Neural crest cell (in vitro differentiated cells): Measurements from ENCODE around the gene ANKRD13B. TPM values are rescaled to one million over a fixed set of nuclear protein-coding genes. Genes with fewer than 3 reads are reported as not detected.

ENCODE experiments used
- DNase-seq: peaks from one replicate; pipeline ENCODE4 v3.0.0; 2021; ENCODE audit warnings: low read depth, mixed read lengths, low spot score
- H3K27ac Mint-ChIP-seq: one replicate; pipeline ENCODE4 v1.8.0; 2021; ENCODE audit warnings: mild to moderate bottlenecking, mixed read lengths; ENCODE audit not compliant: unreplicated experiment
- H3K27me3 Mint-ChIP-seq: 2 replicates; pipeline ENCODE4 v1.8.0; 2021; ENCODE audit warnings: low read depth, mild to moderate bottlenecking, mixed read lengths
- H3K36me3 Mint-ChIP-seq: 2 replicates; pipeline ENCODE4 v1.8.0; 2021; ENCODE audit warnings: low read depth, mild to moderate bottlenecking, mixed read lengths
- H3K4me1 Mint-ChIP-seq: 2 replicates; pipeline ENCODE4 v1.8.0; 2021; ENCODE audit warnings: mixed read lengths
- H3K4me3 Mint-ChIP-seq: one replicate; pipeline ENCODE4 v1.8.0; 2021; ENCODE audit warnings: mild to moderate bottlenecking, mixed read lengths
- H3K9me3 Mint-ChIP-seq: 2 replicates; pipeline ENCODE4 v1.8.0; 2021; ENCODE audit warnings: mixed read lengths
- total RNA-seq: library from RNA; stranded (reverse); gene quantifications from 2 replicates; pipeline ENCODE4 v1.2.1, GENCODE V29; 2021
- TF ChIP-seq, protein P1 (sequence below): fragments of 200-600 bp; sonication (generic); conservative IDR thresholded peaks from 2 replicates; pipeline ENCODE4 v1.5.0; 2021; ENCODE audit warnings: antibody characterized with exemption, mild to moderate bottlenecking

The ANKRD13B gene
- total RNA-seq, 1 donor from 2014 or later = 70.0 TPM

DNA sequence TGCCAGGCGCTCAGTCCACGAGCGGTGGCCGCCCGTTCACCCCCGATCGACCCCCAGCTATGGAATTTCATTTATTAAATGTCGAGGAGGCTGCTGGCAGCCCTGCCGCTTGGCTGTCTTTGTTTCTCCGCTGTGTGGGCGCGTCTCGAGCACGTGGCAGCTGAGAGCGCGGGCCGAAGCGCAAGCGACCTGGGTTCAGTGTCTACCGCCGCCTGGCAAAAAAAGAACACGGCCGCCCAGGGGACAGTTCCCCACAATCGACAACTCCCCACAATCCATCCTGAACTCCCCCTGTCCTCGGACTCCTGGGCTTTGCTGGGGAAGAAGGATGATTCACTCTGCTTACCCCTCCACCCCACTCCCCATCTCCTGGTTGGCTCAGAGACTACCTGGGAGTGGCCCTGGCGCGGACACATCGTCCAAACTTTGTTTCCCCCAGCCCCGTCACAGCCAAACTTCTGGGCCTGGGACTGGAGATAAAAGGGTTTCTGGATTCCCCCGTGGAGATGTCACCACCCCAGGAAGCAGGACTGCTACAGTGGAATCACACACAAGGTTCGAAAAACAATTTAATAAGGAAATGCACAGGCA lies 1.7 kb upstream of the ANKRD13B start:
- H3K36me3 Mint-ChIP-seq = no peaks in the 10 kb centered on the region
- H3K9me3 Mint-ChIP-seq = no peaks in the 10 kb centered on the region
- TF ChIP-seq, protein P1, sequence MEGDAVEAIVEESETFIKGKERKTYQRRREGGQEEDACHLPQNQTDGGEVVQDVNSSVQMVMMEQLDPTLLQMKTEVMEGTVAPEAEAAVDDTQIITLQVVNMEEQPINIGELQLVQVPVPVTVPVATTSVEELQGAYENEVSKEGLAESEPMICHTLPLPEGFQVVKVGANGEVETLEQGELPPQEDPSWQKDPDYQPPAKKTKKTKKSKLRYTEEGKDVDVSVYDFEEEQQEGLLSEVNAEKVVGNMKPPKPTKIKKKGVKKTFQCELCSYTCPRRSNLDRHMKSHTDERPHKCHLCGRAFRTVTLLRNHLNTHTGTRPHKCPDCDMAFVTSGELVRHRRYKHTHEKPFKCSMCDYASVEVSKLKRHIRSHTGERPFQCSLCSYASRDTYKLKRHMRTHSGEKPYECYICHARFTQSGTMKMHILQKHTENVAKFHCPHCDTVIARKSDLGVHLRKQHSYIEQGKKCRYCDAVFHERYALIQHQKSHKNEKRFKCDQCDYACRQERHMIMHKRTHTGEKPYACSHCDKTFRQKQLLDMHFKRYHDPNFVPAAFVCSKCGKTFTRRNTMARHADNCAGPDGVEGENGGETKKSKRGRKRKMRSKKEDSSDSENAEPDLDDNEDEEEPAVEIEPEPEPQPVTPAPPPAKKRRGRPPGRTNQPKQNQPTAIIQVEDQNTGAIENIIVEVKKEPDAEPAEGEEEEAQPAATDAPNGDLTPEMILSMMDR = no peak
- H3K27ac Mint-ChIP-seq = peak overlapping the region; percentile 95
- H3K4me3 Mint-ChIP-seq = peak overlapping the region; percentile 94
- no peaks in the 10 kb centered on the region for H3K27me3 Mint-ChIP-seq
- peak; percentile 50 for DNase-seq
- peaks cover 53% of the 10 kb centered on the region for H3K4me1 Mint-ChIP-seq

DNA sequence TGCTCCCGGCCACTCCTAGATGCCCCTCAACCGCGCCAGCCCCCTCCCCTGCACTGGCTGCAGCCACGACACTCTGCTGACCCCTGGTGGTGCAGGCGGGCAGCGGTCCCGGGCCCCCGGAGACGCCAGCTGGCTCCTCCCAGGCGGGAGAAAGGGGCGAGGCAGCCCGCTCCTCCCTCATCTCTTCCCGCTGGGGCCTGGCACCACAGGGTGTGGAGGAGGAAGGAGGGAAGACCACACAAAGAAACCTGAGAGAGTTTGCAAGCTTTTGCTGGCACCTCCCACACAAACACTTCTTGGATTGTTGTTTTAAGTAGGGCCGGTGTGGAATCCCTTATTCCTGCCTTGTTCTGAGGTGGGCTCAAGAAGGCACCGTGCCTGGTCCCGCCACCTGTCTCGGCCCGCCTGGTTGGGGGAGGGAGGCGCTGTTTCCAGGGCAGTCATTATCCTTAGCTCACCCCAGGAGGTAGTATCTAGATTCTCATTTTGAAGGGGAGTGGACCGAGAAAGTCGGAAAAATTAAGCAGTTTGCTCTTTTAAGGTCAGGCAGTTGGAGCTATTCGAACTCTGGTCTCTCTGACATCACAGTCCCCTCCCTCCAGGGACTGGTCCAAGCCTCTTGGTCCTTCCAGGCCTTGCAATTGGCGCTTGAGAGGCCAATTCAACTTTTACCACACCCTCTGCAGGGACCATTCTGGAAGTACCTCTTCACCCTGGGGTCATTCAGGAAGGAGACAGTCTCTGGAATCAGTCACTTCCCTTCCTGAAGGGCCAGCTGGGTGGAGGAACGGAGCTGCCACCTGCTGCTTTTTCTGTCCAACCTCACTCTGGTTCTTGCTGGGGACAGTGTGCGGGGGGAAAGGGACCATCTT lies 959 bp upstream of the ANKRD13B start:
- H3K4me1 Mint-ChIP-seq = peaks cover 53% of the 10 kb centered on the region
- TF ChIP-seq, protein P1 = peak; percentile 98
- H3K27me3 Mint-ChIP-seq = no peaks in the 10 kb centered on the region
- DNase-seq = peak; percentile 100
- no peaks in the 10 kb centered on the region for H3K9me3 Mint-ChIP-seq
- peak overlapping the region; percentile 94 for H3K4me3 Mint-ChIP-seq
- H3K27ac Mint-ChIP-seq = peak overlapping the region; percentile 95
- H3K36me3 Mint-ChIP-seq = no peaks in the 10 kb centered on the region

DNA sequence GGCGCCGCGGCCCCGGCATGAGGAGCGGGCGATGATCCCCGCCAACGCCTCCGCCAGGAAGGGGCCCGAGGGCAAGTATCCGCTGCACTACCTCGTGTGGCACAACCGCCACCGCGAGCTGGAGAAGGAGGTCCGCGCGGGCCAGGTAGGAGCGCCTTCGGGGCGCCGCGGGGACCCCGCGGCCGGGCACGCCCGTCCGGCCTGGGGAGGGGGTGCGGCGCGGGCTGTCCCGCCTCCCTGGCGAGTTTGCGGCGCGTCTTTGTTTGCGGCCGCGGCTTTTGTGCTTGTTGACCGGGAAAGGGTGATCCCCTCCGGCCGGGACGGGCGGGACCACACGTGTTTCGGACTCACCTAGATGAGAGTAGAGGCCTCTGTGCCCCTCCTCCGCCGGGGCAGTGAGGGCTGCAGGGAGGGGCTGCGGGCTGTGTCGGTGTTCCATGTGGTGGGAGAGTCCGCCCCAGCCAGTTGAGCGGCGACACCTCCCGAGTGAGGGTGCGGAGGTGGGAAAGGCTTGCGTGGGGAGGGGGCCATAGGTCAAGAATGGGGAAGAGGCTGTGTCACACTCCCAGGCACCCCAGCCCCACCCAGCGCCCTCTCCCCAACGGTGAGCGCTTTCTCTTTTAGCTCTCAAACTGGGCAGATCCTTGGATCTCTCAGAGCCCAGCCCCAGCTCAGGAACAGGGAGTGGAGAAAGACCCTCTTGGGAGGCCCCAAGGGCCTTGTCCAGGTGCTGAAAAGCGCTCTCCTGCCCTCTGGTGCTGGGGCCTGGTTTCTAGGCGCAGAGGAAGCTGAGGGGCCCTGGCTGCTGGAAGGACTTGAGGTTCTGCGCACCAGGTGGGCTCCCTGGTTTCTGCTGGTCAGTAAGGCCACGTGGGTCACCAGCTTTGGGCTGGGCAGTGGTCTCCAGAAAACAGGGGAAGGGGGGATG lies 923 bp downstream of the ANKRD13B start:
- Mint-ChIP-seq H3K9me3 (no peaks in the 10 kb centered on the region), H3K4me1 (peaks cover 52% of the 10 kb centered on the region), H3K27me3 (no peaks in the 10 kb centered on the region), H3K4me3 (peak overlapping the region; percentile 88), H3K27ac (peak overlapping the region; percentile 81), H3K36me3 (no peaks in the 10 kb centered on the region)
- TF ChIP-seq, protein P1 = no peak
- DNase-seq = no peak

DNA sequence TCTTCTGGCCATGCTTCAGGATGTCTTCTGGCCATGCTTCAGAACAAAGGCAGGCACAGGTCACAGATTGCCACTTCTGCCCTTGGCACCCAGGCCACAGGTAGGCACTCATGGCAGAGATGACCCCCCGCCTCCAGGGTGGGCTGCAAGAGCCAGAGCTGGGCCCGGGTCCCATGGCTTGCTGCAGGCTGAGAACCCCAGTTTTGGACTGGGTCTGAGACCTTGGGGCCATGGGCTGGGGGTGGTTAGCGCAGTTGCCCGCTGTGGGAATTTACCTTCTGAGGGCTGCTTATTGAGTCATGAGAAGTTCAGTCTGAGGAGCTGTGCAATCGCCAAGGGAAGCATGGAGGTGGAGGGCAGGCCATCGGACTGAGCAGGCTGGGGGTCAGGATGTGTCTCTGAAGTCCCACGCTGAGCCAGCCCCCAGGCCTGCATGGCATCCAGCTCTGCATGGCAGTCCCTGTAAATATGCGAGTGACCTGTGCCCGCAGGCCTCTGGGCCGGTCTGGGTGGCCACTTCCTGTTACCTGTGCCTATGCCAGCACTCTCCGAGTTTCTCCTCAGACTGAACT lies 1.7 kb downstream of the ANKRD13B start:
- TF ChIP-seq, protein P1 = no peak
- H3K4me1 Mint-ChIP-seq = peaks cover 60% of the 10 kb centered on the region
- H3K36me3 Mint-ChIP-seq = no peaks in the 10 kb centered on the region
- H3K27me3 Mint-ChIP-seq = no peaks in the 10 kb centered on the region
- H3K27ac Mint-ChIP-seq = peak overlapping the region; percentile 81
- H3K9me3 Mint-ChIP-seq = no peaks in the 10 kb centered on the region
- H3K4me3 Mint-ChIP-seq = peak overlapping the region; percentile 88
- DNase-seq = no peak
